Tibial artery (tissue), 4 donors: ENCODE data around the gene DCST1.
A peak's percentile ranks its signal among the peaks of the same experiment; 100 is the strongest.

ENCODE experiments used
- DNase-seq, 2 donors: peaks; one replicate each; pipeline ENCODE4 v3.0.0-alpha.2; 2019
- H3K27ac ChIP-seq, 2 donors: fragments of 200-600 bp; sonication (generic) in 1 of 2; 1 replicate in 1 of 2; 2 replicates in 1 of 2; pipeline ENCODE4 v1.5.1; 2018 to 2019; ENCODE audit warnings: mild to moderate bottlenecking in 1 of 2
- H3K27me3 ChIP-seq, 2 donors: fragments of 200-600 bp; sonication (generic) in 1 of 2; one replicate each; pipeline versions ENCODE4 v1.5.1 to v1.6.0; 2016 to 2019
- H3K36me3 ChIP-seq, 3 donors: fragments of 200-600 bp; sonication (generic) in 2 of 3; one replicate each; pipeline ENCODE4 v1.5.1; 2016 to 2019; ENCODE audit warnings: mild to moderate bottlenecking in 2 of 3
- H3K4me1 ChIP-seq, 4 donors: fragments of 200-600 bp; sonication (generic) in 2 of 4; 1 replicate in 3 of 4; 2 replicates in 1 of 4; pipeline ENCODE4 v1.5.1; 2016 to 2019
- H3K4me3 ChIP-seq, 2 donors: fragments of 200-600 bp; sonication (generic) in 1 of 2; 1 replicate in 1 of 2; 2 replicates in 1 of 2; pipeline ENCODE4 v1.5.1; 2018 to 2019; ENCODE audit warnings: mild to moderate bottlenecking in 2 of 2
- H3K9me3 ChIP-seq, 3 donors: fragments of 200-600 bp; sonication (generic) in 1 of 3; one replicate each; pipeline ENCODE4 v1.5.1; 2016 to 2019
- intact Hi-C: fragments of 100-400 bp; cut with DNase I; formaldehyde crosslinking; loops from one replicate; pipeline ENCODE4 v1.15.0; 2023; ENCODE audit warnings: low total_unique reads
- TF ChIP-seq, protein P1 (sequence below), 2 experiments: fragments of 200-600 bp in 1 of 2; fragments of 450-650 bp in 1 of 2; IDR thresholded peaks; one replicate each; pipeline ENCODE4 v1.5.1; 2017 to 2019; ENCODE audit warnings: antibody characterized with exemption in 2 of 2, mild to moderate bottlenecking in 1 of 2, moderate library complexity in 1 of 2

The DCST1 gene

DNA sequence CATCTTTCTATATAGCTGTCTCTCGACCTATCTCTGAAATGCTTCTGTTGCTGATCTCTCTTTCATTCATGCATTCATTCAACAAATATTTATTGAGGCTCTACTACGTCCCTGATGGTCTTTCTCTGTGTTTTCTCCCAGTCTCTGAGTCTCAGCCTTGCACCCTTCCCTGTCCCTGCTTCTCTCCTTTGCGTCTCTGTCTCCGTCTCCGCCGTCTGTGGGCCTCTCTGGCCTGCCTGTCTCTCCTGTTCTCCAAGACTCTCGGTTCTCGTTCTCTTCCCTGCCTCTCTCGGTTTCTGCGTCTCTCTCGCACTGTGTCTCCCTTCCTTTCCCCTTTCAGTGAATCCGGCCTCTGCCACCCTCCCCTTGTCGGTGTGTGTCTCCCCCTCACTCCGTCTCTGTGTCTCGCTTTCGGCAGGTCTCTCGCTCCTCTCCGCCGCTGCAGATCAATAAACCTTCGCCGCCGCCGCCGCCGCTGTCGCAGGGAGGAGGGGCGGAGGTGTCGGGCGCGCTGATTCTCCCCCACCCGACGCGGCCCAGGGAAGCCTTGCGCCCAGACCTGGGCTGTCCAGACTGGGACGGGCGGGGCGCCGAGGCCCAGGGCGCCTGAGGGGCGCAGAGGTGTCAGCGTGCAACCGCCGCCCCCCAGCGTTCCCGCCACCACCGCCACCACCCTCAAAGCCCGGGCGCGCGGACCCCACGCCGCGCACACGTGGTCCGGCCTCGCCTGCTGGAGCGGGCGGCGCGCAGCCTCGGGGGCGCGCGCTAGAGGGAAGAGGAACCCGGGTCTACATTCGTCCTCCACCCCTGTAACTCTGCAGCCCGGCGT, 48.1 kb downstream of the DCST1 start:
- Histone ChIP-seq H3K27ac (no peak overlapping the region), H3K27me3 (peaks cover 9 to 57% of the 10 kb centered on the region in 2 donors), H3K4me3 (no peak overlapping the region), H3K36me3 (no peaks in the 10 kb centered on the region), H3K4me1 (peaks cover 0 to 84% (median 58%) of the 10 kb centered on the region in 4 donors), H3K9me3 (no peaks in the 10 kb centered on the region)
- intact Hi-C loops: no loop called here
- DNase-seq: no peak
- TF ChIP-seq, protein P1, sequence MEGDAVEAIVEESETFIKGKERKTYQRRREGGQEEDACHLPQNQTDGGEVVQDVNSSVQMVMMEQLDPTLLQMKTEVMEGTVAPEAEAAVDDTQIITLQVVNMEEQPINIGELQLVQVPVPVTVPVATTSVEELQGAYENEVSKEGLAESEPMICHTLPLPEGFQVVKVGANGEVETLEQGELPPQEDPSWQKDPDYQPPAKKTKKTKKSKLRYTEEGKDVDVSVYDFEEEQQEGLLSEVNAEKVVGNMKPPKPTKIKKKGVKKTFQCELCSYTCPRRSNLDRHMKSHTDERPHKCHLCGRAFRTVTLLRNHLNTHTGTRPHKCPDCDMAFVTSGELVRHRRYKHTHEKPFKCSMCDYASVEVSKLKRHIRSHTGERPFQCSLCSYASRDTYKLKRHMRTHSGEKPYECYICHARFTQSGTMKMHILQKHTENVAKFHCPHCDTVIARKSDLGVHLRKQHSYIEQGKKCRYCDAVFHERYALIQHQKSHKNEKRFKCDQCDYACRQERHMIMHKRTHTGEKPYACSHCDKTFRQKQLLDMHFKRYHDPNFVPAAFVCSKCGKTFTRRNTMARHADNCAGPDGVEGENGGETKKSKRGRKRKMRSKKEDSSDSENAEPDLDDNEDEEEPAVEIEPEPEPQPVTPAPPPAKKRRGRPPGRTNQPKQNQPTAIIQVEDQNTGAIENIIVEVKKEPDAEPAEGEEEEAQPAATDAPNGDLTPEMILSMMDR (IDR thresholded peaks at IDR 0.05): no peak

DNA sequence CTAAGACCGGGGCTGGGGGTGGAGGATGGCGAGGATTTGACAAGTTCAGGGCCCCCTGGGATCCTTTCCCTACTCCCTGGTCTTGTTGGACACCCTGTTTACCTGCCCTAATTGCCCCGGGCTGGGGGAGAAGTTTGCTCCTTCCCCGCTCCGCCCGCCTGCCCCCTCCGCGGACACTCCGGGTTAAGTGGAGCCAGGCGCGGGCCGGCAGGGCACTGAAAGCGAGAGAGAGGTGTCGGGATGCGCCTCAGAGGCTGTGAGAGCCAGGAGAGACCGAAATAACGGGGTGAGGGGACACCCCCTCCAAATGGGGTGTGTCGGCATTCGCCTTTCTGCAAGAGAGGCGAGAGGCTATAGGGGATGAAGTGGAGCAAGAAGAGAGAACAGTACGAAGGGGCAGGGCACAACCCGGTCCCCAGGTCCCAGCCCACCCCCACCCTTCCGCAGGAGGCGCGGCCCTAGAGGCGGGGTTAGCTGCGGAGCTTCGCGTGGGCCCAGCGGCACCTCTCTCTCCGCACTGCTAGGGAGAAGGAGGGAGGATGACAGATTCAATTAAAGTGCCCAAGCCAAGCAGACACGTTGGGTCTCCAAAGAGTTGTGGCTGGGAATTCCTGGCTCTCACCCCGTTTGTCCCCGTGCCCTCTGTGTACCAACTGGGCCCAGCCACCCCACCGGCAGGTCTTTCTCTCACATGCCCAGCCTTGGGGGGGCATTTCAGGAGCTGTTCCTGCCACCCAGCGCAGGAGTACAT, 48.9 kb downstream of the DCST1 start:
- Histone ChIP-seq H3K36me3 (no peaks in the 10 kb centered on the region), H3K27me3 (peaks cover 9 to 57% of the 10 kb centered on the region in 2 donors), H3K9me3 (no peaks in the 10 kb centered on the region), H3K4me3 (no peak overlapping the region), H3K27ac (no peak overlapping the region), H3K4me1 (peaks cover 0 to 81% (median 58%) of the 10 kb centered on the region in 4 donors)
- DNase-seq: no peak
- TF ChIP-seq, protein P1 (IDR thresholded peaks at IDR 0.05): no peak
- intact Hi-C loops: no loop called here

DNA sequence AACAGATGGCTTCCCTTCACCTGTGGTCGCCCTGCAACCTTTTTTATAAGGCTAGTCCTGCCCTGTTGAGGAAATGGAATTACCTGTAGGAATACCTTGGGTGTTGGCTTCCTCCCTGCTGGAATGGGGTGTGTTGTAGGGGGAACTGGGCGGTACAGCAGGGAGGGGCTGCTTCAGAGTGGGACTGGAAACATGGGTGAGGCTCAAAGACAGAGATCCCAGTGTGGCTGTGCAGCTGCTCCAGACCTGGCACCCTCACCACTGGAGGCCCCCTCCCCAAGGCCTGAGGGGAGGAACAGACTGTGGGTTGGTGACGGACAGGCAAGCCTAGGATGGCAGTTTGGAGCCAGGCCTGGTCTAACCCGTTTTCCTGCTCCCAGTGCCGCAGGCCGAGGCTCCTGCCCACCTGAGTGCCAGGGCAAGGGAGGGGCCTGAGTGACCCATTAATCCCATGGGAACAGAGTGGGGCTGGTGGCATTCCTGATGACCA, 49.5 kb downstream of the DCST1 start:
- Histone ChIP-seq H3K4me1 (peaks cover 0 to 79% (median 58%) of the 10 kb centered on the region in 4 donors), H3K27ac (no peak overlapping the region)

DNA sequence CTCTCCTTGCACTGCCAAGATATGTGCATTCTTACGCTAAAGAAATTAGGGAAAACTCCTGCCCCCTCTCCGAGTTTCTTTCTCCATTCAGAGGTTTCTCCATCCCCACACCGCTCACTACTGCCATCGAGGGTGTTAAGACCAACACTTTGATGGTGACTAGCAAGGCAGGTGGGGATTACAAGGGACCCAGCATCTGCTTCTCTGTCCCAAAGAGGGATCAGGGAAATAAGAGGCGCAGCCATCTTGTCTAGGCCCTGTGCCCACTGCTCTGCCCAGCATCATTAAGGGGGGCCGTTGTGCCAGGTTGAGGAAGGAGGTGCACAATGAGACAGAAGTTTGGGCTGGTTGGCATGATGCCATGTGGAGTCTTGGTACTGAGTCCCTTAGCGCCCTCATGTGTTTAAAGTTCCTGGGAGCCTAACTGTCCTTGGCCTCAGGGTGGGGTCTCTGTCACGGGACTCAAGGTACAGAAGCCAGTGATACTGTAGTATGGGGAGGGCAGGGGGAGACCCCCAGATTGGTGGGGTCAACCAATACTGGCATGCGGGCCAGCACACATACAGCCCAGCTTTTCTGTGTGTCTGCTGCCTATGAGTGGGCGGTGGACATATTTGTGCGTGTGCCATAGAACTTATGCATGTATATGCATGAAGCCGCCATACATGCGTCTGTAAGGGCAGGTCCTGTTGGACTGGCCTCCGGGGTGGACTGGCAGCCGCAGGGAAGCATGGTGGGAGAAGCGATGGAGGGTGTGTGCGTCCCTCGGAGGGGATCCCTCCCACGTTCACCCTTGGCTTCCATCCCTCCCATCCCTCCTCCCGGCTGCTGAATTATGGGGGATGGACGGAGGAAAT, 50.5 kb downstream of the DCST1 start:
- intact Hi-C loops: loop anchor here (2.0 kb wide), 1 partner anchor 21 kb away; the partner anchor contains the start of gene EFNA4
- Histone ChIP-seq H3K4me1 (peaks cover 0 to 69% (median 51%) of the 10 kb centered on the region in 4 donors), H3K36me3 (no peaks in the 10 kb centered on the region)

More for the DNA sequence above, 49.5 kb downstream of the DCST1 start:
- Histone ChIP-seq H3K9me3 (no peaks in the 10 kb centered on the region), H3K36me3 (no peaks in the 10 kb centered on the region), H3K27me3 (peaks cover 9 to 57% of the 10 kb centered on the region in 2 donors), H3K4me3 (no peak overlapping the region)
- no peak for DNase-seq
- intact Hi-C loops: no loop called here
- TF ChIP-seq, protein P1 (IDR thresholded peaks at IDR 0.05): no peak

More for the DNA sequence above, 50.5 kb downstream of the DCST1 start:
- no peak for DNase-seq
- Histone ChIP-seq H3K27me3 (peaks cover 9 to 54% of the 10 kb centered on the region in 2 donors), H3K9me3 (no peaks in the 10 kb centered on the region), H3K4me3 (peak overlapping the region; percentile 60 to 61), H3K27ac (peak overlapping the region in 1 of 2 donors; percentile 91)
- TF ChIP-seq, protein P1 (IDR thresholded peaks at IDR 0.05): no peak
